Stimulated activated CD4-positive, alpha-beta T cell treated with anti-CD3 and anti-CD28 coated beads, Interleukin-15, amount 100 ng/mL, for 48 hours (primary cell): ENCODE measurements around the gene HEXB.

ENCODE experiments used
- DNase-seq, 2 donors: peaks; one replicate each; pipeline ENCODE4 v3.0.0-alpha.2; 2020; ENCODE audit warnings: low read depth in 2 of 2

The HEXB gene

GRCh38 chr5:74684900-74685851, at the start of gene HEXB:
Gene HEXB, plus strand, starts transcription at chr5:74685233. Its CDS starts 28 bp downstream, at chr5:74685261.
- DNase-seq, result peak; percentile 80 to 86

GRCh38 chr5:74636149-74636548, 48.9 kb upstream of the HEXB start:
- no peak for DNase-seq

DNA sequence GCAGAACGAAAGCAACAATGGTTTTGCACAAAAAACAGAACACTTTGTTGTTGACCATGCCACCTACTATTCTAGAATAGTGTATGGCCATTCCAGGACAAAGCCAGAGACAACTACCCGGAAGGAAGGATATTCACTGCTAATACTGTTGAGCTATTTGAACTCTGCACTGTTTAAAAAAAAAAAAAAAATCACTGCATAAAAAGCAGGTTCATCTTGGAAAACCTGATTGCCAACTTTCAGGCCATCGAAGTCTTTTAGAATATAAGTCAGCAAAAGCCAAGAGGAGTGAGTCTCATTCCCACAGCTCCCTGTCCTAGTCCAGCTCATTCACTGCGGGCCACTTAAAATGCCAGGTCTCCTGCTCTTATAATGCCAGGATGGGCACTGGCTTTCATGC, 48.5 kb upstream of the HEXB start:
- no peak for DNase-seq

- no peak for DNase-seq
Measured at GRCh38 chr5:74638544-74638969, 46.5 kb upstream of the HEXB start.

GRCh38 chr5:74638970-74639806, 45.8 kb upstream of the HEXB start:
- DNase-seq, result no peak

- peak in 1 of 2 donors; percentile 19 for DNase-seq
Measured at GRCh38 chr5:74639807-74640449, 45.1 kb upstream of the HEXB start.

DNA sequence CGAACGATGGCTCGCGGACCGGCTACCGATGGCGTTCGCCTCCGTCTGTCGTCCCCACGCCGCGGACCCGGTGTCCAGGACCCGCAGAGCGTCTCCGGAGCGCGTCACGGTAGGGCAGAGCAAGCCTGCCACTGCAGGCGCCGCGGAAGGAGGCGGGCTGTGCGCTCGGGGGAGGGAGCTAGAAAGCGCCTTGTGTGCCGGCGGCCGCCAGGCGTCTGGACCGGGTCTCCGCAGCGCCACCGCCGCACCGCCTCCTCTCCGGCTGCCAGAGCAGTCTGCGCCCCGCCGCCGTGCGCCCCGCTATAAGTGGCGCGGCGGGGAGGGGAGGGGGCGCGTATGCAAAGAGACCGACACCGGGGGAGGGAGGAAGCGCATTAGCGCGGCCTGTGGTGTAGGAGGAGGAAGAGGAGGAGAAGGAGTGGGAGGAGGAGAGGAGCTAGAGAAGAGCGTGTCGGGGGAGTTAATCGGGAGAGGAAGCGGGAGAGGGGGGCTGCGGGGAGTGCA, 44.5 kb upstream of the HEXB start, which contains the start of gene ENC1:
ENC1 (minus strand) TSS at position 279 of the 504 bp plus-strand sequence. CDS start 4,243 bp downstream, outside the sequence.
- DNase-seq, result peak; percentile 51 to 63

DNA sequence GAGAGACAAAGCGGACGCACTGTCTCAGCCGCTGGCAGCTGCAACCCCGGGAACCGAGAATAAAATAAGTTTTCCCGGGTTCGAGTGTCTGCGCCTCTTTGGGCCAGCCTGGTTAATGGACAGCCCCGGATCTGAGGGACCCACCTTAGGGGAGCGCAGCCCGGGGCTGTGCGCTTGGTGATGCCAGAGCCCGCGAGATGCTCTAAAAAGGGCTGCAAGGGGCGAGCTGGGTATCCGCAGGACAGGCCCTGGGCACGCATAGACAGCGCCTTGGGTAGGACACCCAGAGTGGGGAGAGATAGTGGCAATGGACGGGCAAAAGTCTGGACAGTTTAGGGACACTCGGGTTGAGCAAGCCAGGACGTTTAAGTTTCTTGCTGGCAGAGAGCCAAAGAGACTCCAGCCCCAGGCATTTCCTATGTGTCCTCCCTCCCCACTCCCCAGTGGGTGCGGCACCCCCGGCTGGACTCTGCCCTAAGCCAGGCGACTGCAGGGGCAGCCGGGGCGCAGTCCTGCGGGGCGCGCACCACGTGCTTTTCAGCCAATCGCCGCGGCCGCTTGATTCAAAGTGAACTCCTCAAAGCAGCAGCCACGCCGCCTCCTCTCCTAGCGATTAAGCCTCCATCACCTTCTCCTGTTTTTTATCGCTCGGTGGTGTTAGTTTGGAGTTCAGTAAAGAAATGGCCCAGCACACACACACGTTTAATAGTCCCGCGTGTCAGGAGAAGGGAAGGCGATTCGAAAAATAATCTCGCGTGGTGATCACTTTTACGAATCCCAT, 43.9 kb upstream of the HEXB start:
- no peak for DNase-seq

DNA sequence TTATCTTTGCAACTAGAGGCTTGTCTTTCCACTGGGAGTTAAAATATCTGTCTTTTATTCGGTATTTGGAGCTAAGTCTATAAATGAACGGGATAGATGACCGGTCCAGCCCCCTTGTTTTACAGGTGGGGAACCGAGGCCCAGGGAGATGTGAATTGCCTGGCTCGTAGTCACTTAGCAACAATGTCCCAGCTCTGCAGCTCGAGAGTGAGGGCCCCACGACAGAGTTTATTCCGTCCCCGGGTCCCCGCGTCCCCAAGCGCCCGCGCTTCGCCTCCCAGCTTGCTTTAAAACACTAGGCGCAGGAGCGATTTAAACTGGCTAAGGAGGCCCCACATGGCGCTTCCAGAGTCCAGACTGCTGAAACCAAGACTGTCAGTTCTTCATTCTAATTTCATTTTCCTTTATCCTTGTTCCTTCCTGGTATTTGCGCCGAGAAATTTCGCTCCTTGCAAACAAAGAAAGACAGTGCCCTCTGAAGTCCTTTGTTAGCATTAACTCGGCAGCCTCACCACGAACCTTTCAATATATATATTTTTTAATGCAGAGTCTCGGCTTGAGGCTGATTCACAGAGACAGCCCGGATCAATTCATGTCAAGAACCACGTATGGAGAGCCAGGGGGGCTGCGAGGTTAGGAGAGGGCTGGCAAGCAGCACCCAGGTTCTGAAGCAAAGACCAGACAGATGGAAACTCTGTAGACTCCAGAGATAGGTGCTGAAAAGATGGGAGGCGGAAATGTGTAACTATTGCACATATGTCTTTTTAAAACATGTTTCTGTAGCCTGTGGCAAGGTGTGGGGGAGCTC, 43.1 kb upstream of the HEXB start:
- no peak for DNase-seq

DNA sequence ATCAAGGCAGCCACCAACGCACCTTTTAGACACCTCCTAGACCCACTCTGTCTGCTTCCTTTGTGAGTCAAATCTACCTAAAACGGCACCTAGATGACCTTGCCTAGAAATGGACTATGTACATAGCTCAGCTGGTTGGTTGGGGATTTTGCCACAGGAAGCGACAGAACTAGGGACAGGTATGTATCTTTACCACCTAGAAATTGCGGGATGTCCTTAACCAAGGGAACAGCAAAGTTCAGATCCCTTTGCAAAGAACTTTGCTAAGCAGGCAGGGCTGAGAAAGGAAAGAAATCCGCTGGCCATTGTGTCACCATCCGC, 42.5 kb upstream of the HEXB start:
- DNase-seq, result no peak

- no peak for DNase-seq
Measured at GRCh38 chr5:74643111-74643562, 41.9 kb upstream of the HEXB start.

DNA sequence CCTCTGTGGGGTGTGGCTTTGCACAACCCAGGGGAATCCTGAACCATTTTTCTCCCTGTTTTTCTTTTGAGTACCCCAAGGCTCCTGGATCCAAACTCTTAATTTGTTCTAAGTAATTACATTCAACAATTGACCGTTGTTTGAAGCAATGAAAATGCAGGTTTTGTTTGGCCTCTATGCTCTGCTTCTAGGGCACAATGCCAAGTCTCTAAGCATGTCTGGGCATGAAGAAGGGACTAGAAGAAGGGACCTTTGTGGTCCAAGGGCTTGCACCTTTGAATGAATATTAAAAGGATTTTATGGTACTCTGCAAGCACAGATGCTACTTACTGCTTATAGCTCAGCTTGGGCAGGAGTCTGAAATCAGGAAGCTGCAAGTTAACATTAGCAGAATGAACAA, 37.9 kb upstream of the HEXB start:
- no peak for DNase-seq

- no peak for DNase-seq
Measured at GRCh38 chr5:74648835-74649293, 36.2 kb upstream of the HEXB start.

- DNase-seq, result no peak
Measured at GRCh38 chr5:74649421-74649973, 35.5 kb upstream of the HEXB start.

- DNase-seq, result no peak
Measured at GRCh38 chr5:74651710-74652109, 33.3 kb upstream of the HEXB start.

- DNase-seq, result no peak
Measured at GRCh38 chr5:74652576-74652975, 32.5 kb upstream of the HEXB start.

DNA sequence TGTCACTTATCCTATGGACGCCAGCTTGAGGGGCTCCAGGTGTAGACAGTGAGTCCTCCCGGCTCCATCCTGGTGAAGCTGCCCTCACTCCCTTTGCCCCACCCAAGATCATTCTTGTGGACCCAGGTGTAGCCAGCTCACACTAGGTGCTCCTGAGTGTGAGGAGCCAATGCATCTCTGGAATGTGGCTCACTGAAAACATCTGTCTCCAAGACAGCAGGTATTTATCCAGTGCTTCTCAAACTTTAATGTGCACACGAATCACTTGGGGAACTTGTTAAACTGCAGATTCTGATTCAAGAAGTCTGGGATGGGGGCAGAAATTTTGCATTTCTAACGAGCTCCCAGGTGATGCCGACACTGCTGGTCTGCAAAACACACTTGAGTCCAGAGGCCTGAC, 31.0 kb upstream of the HEXB start:
- DNase-seq, result no peak

DNA sequence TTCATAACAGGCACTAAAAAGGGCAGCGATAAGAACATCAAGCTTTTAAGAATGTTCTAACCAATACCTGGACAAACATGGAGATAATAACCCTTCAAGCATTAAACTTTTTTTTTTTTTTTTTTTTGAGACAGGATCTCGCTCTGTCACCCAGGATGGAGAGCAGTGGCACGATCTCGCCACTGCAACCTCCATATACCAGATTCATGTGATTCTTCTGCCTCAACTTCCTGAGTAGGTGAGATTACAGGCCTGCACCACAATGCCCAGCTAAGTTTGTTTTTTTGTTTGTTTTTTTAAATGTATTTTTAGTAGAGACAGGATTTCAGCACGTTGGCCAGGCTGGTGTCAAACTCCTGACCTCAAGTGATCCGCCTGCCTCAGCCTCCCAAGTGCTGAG, 29.8 kb upstream of the HEXB start:
- DNase-seq, result no peak

DNA sequence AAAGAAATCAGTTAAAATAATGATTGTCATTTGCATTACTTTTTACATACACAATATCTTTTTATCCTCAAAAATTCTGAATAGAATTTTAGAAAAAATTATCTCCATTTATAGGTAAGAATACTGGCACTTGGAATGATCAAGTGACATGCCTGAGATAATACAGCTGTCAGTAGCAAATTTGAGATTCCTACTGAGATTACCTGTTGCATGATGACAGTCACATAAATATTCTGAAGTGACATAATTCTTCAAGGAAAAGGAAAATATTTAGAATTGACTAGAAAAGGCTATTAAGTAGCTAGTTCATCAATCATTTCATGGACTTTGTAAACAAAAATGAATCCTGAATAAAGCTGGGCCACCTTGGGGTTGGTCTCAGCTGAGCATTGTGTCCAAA, 29.3 kb upstream of the HEXB start:
- DNase-seq, result no peak

DNA sequence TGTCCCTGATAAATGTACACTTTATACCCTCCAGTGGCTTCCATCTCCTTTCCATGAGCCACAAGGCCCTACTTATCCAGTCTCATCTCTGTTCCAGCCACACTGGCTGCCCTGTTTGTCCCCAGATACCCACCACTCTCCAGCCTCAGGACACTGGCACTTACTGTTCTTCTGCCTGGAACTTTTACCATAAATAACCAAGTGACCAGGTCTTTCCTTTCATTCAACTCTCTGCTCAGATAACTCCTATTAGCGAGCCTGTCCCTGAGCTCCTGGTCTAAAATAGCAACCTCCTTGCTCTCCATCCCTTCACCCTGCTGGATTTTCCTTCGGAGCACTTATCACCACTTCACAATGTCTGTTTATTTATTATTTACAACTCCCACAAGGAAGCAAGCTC, 27.9 kb upstream of the HEXB start:
- no peak for DNase-seq
